Sigmoid colon (tissue), 4 donors: ENCODE measurements around the gene XYLT1.

Experiments used
- EP300 ChIP-seq, 4 donors: sonication (generic); formaldehyde crosslinking; IDR thresholded peaks; one replicate each; pipeline ENCODE4 v1.6.1; 2017; ENCODE audit warnings: antibody characterized with exemption in 4 of 4
- POLR2A ChIP-seq, 2 donors: fragments of 450-650 bp; IDR thresholded peaks; one replicate each; pipeline ENCODE4 v1.6.1; 2016; ENCODE audit warnings: antibody characterized with exemption in 2 of 2, mild to moderate bottlenecking in 2 of 2, moderate library complexity in 2 of 2
- POLR2AphosphoS5 ChIP-seq, 4 donors: sonication (generic); formaldehyde crosslinking; IDR thresholded peaks; one replicate each; pipeline ENCODE4 v1.6.1; 2017; ENCODE audit warnings: antibody characterized with exemption in 4 of 4
- TF ChIP-seq, protein P1 (sequence below), 4 experiments: fragments of 450-650 bp in 3 of 4; fragments of 200-600 bp in 1 of 4; IDR thresholded peaks; one replicate each; pipeline ENCODE4 v1.5.1; 2016 to 2019; ENCODE audit warnings: antibody characterized with exemption in 4 of 4, mild to moderate bottlenecking in 3 of 4, moderate library complexity in 2 of 4

DNA sequence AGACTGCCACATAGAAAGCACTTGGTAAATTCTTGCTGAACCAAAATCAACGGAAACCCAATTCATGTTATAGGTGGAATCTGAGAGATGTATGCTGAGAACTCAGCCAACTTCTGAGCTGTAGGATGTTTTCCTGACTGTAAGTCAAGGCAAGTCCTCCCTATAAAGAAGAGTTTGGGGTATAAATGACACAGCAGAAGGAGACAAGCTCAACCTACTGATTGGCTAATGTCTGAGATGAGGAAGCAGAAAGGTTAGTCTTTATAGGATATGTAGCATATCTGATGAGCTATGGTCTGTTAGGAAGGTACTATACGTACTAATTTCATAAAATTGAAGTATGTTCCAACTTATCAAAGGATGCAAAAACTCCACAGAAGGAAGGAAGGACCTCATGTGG, 99.5 kb downstream of the XYLT1 start:
- TF ChIP-seq, protein P1, sequence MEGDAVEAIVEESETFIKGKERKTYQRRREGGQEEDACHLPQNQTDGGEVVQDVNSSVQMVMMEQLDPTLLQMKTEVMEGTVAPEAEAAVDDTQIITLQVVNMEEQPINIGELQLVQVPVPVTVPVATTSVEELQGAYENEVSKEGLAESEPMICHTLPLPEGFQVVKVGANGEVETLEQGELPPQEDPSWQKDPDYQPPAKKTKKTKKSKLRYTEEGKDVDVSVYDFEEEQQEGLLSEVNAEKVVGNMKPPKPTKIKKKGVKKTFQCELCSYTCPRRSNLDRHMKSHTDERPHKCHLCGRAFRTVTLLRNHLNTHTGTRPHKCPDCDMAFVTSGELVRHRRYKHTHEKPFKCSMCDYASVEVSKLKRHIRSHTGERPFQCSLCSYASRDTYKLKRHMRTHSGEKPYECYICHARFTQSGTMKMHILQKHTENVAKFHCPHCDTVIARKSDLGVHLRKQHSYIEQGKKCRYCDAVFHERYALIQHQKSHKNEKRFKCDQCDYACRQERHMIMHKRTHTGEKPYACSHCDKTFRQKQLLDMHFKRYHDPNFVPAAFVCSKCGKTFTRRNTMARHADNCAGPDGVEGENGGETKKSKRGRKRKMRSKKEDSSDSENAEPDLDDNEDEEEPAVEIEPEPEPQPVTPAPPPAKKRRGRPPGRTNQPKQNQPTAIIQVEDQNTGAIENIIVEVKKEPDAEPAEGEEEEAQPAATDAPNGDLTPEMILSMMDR (IDR thresholded peaks at IDR 0.05) = no peak
- TF ChIP-seq POLR2AphosphoS5 (IDR thresholded peaks at IDR 0.05) = no peak
- no peak for TF ChIP-seq POLR2A (IDR thresholded peaks at IDR 0.05)
- no peak for TF ChIP-seq EP300 (IDR thresholded peaks at IDR 0.05)
